Activated T-helper 2 cell treated with anti-CD3 and anti-CD28 coated beads, Interferon-gamma antibody, Interleukin-2, Interleukin-4, amounts not matched to agents 10 μg/mL and 5 μg/mL and 100 μg/mL, durations not matched to agents 14 hours and 24 hours and 36 hours (primary cell): Measurements from ENCODE around the gene ERC2. TPM values are rescaled to one million over a fixed set of nuclear protein-coding genes. Genes with fewer than 3 reads are reported as not detected.

Experiments
- DNase-seq: peaks from one replicate; pipeline ENCODE4 v3.0.0; 2021; ENCODE audit warnings: low spot score
- H3K27ac Mint-ChIP-seq: one replicate; pipeline ENCODE4 v1.8.0; 2021; ENCODE audit warnings: mixed read lengths
- H3K27me3 Mint-ChIP-seq: one replicate; pipeline ENCODE4 v1.8.0; 2021; ENCODE audit warnings: low read depth, mixed read lengths
- H3K36me3 Mint-ChIP-seq: one replicate; pipeline ENCODE4 v1.8.0; 2021; ENCODE audit warnings: low read depth, mixed read lengths
- H3K4me1 Mint-ChIP-seq: one replicate; pipeline ENCODE4 v1.8.0; 2021; ENCODE audit warnings: low read depth, mixed read lengths
- H3K4me3 Mint-ChIP-seq: one replicate; pipeline ENCODE4 v1.8.0; 2021; ENCODE audit warnings: low read depth, mild to moderate bottlenecking, moderate library complexity, mixed read lengths
- H3K9me3 Mint-ChIP-seq: one replicate; pipeline ENCODE4 v1.8.0; 2021; ENCODE audit warnings: mixed read lengths
- intact Hi-C: fragments of 100-400 bp; cut with micrococcal nuclease; formaldehyde crosslinking; loops from one replicate; pipeline ENCODE4 v1.15.1; 2023
- total RNA-seq: library from RNA; stranded (reverse); gene quantifications from 2 replicates; pipeline ENCODE4 v1.2.3, GENCODE V29; 2022

ERC2 gene
- total RNA-seq, 1 donor from 2014 or later: 0.09 TPM

DNA sequence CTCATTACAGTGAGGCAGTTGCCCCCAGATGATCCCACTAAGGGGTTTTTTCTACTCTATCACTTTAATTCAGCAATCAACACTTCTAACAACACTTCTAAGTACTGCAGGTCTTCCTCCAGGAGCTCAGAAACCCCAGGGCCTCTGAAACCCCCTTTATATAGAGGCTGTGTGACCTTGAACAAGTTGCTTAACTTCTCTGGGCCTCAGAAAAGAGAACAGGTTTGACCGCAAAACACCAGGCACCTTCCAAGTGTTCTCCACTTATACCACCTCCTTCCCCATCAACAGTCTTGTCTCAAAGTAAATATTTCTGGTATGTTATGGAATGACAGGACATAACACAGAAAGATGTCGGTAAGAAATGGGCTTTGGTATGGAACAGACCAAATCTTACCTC is 895.5 kb downstream of the ERC2 start:
- Mint-ChIP-seq H3K4me3 (no peak overlapping the region), H3K27me3 (no peaks in the 10 kb centered on the region), H3K9me3 (no peaks in the 10 kb centered on the region), H3K4me1 (no peaks in the 10 kb centered on the region), H3K36me3 (no peaks in the 10 kb centered on the region), H3K27ac (no peak overlapping the region)
- intact Hi-C loops: no loop called here
- DNase-seq: no peak

DNA sequence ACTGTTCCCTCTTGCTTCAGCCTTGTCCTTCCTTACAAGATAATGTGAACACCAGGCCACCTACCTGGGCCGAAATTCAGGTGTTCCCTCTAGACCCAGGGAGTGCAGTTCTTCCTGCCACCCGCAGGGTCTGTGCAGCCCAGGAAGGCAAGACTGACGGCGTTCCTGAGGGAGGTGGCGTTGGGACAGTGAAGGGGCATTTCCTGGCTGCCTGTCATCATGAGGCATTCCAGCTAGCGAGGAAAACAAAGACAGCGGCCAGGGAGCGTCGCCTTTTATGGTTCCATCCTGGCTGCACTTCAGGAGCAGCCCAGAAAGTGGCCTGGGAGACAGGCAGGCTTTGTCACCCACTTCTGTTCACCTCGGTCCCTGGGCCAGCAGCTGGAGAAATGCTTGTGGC is 896.4 kb downstream of the ERC2 start:
- no peaks in the 10 kb centered on the region for H3K27me3 Mint-ChIP-seq
- H3K36me3 Mint-ChIP-seq: no peaks in the 10 kb centered on the region
- no peaks in the 10 kb centered on the region for H3K9me3 Mint-ChIP-seq
- no peaks in the 10 kb centered on the region for H3K4me1 Mint-ChIP-seq
- intact Hi-C loops: no loop called here
- no peak overlapping the region for H3K27ac Mint-ChIP-seq
- no peak overlapping the region for H3K4me3 Mint-ChIP-seq
- no peak for DNase-seq

DNA sequence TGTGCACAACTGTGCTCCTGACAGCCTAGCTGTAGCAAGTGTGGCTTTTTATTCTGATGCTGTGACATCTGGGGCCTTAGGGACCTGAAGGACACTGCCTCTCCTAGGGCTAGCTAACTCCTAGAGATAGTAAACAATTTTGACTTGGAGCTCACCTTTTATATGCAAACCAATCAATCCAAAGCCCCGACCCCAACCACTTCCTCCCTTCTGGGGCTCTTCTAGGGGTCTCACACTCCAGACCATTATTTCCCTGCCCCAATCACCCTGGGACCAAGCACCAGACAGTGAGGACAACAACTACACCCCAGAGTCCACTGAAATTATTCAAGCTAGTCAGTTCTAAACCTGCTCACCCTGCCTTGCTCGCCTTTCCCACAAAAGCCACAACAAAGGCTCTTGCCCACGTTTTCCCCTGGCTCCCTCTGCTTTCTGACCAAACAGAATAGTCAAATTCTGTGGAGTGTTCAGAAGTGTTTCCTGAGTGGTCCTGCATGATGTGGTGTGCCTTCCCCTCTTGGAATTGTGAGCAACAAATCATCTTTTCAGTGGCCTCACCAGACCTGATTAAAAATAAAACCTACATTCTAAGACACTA is 897.0 kb downstream of the ERC2 start:
- intact Hi-C loops: no loop called here
- Mint-ChIP-seq H3K4me3 (no peak overlapping the region), H3K27ac (no peak overlapping the region), H3K36me3 (no peaks in the 10 kb centered on the region), H3K4me1 (no peaks in the 10 kb centered on the region), H3K27me3 (no peaks in the 10 kb centered on the region), H3K9me3 (no peaks in the 10 kb centered on the region)
- no peak for DNase-seq

GRCh38 chr3:55570271-55570711 is 898.0 kb downstream of the ERC2 start:
- no peak overlapping the region for H3K27ac Mint-ChIP-seq
- DNase-seq: no peak
- H3K27me3 Mint-ChIP-seq: no peaks in the 10 kb centered on the region
- intact Hi-C loops: no loop called here
- no peak overlapping the region for H3K4me3 Mint-ChIP-seq
- no peaks in the 10 kb centered on the region for H3K36me3 Mint-ChIP-seq
- H3K4me1 Mint-ChIP-seq: no peaks in the 10 kb centered on the region
- no peaks in the 10 kb centered on the region for H3K9me3 Mint-ChIP-seq

DNA sequence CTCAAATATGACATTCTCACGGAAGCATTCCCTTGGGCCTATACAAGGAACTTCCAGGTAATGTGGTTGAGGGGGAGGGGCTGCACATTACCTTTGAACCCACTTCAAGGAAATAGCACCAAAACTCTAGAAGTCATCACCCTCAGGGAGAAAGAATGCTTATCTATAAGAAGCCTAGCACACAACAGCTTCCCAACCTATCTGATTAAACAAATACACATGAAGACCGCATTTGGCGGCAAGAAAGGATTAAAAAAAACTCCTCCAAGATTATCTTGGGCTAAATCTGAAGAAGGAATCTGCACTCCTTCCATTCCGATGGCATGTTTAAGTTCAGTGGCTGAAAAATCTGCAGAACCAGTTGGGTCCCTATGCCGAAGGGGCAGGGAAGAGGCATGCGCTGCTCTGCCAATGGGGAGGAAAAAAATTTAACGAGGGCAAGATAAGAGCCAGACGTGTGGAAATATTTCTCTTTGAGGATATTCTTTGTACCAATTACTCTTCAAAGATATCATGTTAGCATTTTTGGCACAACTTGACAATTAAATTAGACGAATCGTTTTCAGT is 899.2 kb downstream of the ERC2 start:
- Mint-ChIP-seq H3K4me1 (no peaks in the 10 kb centered on the region), H3K27ac (no peak overlapping the region), H3K4me3 (no peak overlapping the region), H3K9me3 (no peaks in the 10 kb centered on the region), H3K27me3 (no peaks in the 10 kb centered on the region), H3K36me3 (no peaks in the 10 kb centered on the region)
- intact Hi-C loops: no loop called here
- DNase-seq: no peak

DNA sequence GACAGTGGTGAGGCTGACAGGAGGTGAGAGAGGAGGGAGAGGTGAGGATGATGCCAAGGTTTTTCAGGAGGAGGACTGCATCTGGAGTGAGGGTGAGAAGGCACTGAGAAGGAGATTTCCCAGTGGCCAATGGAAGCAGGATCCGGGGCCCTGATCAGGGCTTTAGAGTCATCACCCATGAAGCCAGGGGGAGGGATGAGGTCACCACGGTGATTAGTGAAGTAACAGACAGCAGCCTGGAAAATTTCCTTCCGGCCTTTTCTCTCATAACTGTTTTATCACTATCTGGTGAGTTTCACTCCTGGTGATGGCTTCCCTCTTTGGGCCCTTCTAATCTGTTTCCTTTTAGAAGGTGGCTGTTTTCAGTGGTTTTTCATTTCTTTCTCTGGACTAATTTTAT is 900.7 kb downstream of the ERC2 start:
- H3K4me3 Mint-ChIP-seq: no peak overlapping the region
- no peaks in the 10 kb centered on the region for H3K4me1 Mint-ChIP-seq
- no peak for DNase-seq
- intact Hi-C loops: no loop called here
- no peaks in the 10 kb centered on the region for H3K36me3 Mint-ChIP-seq
- no peaks in the 10 kb centered on the region for H3K9me3 Mint-ChIP-seq
- no peak overlapping the region for H3K27ac Mint-ChIP-seq
- H3K27me3 Mint-ChIP-seq: no peaks in the 10 kb centered on the region

DNA sequence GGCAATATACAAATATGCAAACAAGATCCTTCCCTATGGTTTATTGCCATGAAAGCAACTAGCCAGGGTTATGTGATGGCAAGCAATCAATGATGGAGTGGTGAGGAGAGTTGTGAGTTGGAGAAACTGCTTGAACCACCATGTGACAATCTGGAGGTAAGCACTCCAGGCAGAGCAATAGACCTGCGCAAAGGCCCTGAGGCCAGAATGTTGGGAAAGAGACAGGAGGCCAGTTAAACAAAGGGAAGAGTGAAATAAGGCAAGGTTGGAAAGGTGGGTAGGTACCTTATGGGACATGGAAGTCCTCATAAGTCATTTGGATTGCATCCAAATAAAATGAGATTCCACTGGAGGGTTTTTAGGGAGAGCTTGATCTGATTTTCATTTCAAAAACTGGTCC is 901.1 kb downstream of the ERC2 start:
- no peak overlapping the region for H3K4me3 Mint-ChIP-seq
- intact Hi-C loops: no loop called here
- H3K27me3 Mint-ChIP-seq: no peaks in the 10 kb centered on the region
- H3K27ac Mint-ChIP-seq: no peak overlapping the region
- H3K4me1 Mint-ChIP-seq: no peaks in the 10 kb centered on the region
- H3K36me3 Mint-ChIP-seq: no peaks in the 10 kb centered on the region
- no peak for DNase-seq
- H3K9me3 Mint-ChIP-seq: no peaks in the 10 kb centered on the region

DNA sequence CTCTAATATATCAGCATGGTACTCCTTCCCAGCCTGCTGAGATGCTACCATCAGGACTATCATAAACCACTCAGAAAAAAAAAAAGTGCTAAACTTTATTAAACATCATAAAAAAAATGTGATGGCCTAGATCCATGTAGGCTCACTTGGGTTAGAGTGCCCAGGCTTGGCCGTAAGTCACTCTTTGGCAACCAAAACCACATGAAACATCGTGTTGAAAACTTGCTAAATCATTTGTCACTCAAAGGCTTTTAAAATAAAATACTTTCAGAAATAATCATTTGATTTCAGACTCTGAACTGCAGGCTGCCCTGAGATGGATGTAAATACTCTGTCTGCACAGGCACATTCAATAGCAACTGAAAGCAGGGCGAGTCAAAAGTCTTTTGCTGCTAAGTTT is 902.7 kb downstream of the ERC2 start:
- intact Hi-C loops: no loop called here
- no peaks in the 10 kb centered on the region for H3K4me1 Mint-ChIP-seq
- H3K4me3 Mint-ChIP-seq: no peak overlapping the region
- no peaks in the 10 kb centered on the region for H3K9me3 Mint-ChIP-seq
- H3K27me3 Mint-ChIP-seq: no peaks in the 10 kb centered on the region
- no peaks in the 10 kb centered on the region for H3K36me3 Mint-ChIP-seq
- H3K27ac Mint-ChIP-seq: no peak overlapping the region
- DNase-seq: no peak

DNA sequence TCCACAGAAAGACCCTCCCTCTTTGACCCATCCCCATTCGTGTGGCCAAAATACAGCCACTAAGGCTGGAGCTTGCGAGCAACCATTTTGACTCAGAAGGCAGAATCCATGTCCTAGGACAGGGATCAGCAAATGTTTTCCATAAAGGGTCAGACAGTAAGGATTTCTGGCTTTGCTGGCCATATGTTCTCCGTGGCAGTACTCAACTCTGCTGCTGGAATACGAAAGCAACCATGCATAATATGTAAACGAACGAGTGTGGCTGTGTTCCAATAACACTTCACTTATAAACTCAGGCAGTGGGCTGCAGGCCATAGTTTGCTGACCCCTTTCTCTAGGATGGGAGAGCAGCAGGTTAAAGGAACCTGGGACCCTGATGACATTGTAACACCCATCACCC is 903.5 kb downstream of the ERC2 start:
- intact Hi-C loops: no loop called here
- H3K27ac Mint-ChIP-seq: no peak overlapping the region
- no peak overlapping the region for H3K4me3 Mint-ChIP-seq

GRCh38 chr3:55562700-55563099 is 905.6 kb downstream of the ERC2 start:
- no peak for DNase-seq
- Mint-ChIP-seq H3K27ac (no peak overlapping the region), H3K4me1 (no peaks in the 10 kb centered on the region), H3K4me3 (no peak overlapping the region), H3K9me3 (no peaks in the 10 kb centered on the region), H3K36me3 (no peaks in the 10 kb centered on the region), H3K27me3 (no peaks in the 10 kb centered on the region)
- intact Hi-C loops: no loop called here

More for the DNA sequence above, 903.5 kb downstream of the ERC2 start:
- no peaks in the 10 kb centered on the region for H3K9me3 Mint-ChIP-seq
- no peaks in the 10 kb centered on the region for H3K27me3 Mint-ChIP-seq
- DNase-seq: no peak
- no peaks in the 10 kb centered on the region for H3K36me3 Mint-ChIP-seq
- no peaks in the 10 kb centered on the region for H3K4me1 Mint-ChIP-seq

- H3K36me3 Mint-ChIP-seq: no peaks in the 10 kb centered on the region
- intact Hi-C loops: no loop called here
- H3K9me3 Mint-ChIP-seq: no peaks in the 10 kb centered on the region
- no peak for DNase-seq
- H3K27ac Mint-ChIP-seq: no peak overlapping the region
- no peaks in the 10 kb centered on the region for H3K4me1 Mint-ChIP-seq
- no peaks in the 10 kb centered on the region for H3K27me3 Mint-ChIP-seq
- no peak overlapping the region for H3K4me3 Mint-ChIP-seq
Measured at GRCh38 chr3:55559500-55560423, 908.5 kb downstream of the ERC2 start.

DNA sequence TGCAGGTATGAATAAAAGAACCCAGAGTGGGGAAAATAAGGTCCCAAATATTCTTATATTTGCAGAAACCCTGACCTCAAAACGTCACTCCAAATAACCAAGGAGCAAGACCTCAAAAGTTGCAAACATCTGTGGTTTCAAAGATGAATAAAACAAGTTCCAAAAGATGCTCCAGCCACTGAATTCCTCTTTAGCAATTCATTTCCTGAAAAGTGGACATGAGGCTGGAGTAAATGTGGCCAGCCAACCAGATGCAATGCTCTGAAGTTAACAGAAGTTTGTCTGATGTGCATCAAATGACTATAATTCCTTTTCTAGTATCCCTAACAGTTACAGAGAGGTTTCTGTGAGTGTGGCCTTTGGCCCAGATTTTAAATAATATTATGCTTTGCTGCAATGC is 910.0 kb downstream of the ERC2 start:
- Mint-ChIP-seq H3K4me1 (no peaks in the 10 kb centered on the region), H3K36me3 (no peaks in the 10 kb centered on the region), H3K27ac (no peak overlapping the region), H3K27me3 (no peaks in the 10 kb centered on the region), H3K4me3 (no peak overlapping the region), H3K9me3 (no peaks in the 10 kb centered on the region)
- DNase-seq: no peak
- intact Hi-C loops: no loop called here

- Mint-ChIP-seq H3K36me3 (no peaks in the 10 kb centered on the region), H3K4me1 (no peaks in the 10 kb centered on the region), H3K4me3 (no peak overlapping the region), H3K27me3 (no peaks in the 10 kb centered on the region), H3K9me3 (no peaks in the 10 kb centered on the region), H3K27ac (no peak overlapping the region)
- intact Hi-C loops: no loop called here
- DNase-seq: no peak
Measured at GRCh38 chr3:55557549-55557948, 910.7 kb downstream of the ERC2 start.
